Spinal cord (tissue), 10 donors: ENCODE data around the gene ABCG1. TPM values are rescaled to one million over a fixed set of nuclear protein-coding genes. Genes with fewer than 3 reads are reported as not detected.

Experiments used
- DNase-seq, 6 donors: peaks; one replicate each; pipeline versions ENCODE4 v3.0.0 to v3.0.0-alpha.2; 2013 to 2015; ENCODE audit warnings: low spot score in 6 of 6, low read depth in 4 of 6
- H3K27ac ChIP-seq: one replicate; pipeline ENCODE4 v1.5.1; 2013; ENCODE audit warnings: low read depth, low read length, control low read depth
- H3K27me3 ChIP-seq: one replicate; pipeline ENCODE4 v1.6.1; 2013; ENCODE audit warnings: low read length; ENCODE audit not compliant: control insufficient read depth, insufficient read depth
- H3K36me3 ChIP-seq: one replicate; pipeline ENCODE4 v1.6.1; 2013; ENCODE audit warnings: low read length; ENCODE audit not compliant: control insufficient read depth, insufficient read depth
- H3K4me1 ChIP-seq: one replicate; pipeline ENCODE4 v1.6.1; 2013; ENCODE audit warnings: low read length; ENCODE audit not compliant: control insufficient read depth, insufficient read depth
- H3K4me3 ChIP-seq: one replicate; pipeline ENCODE4 v1.5.1; 2013; ENCODE audit warnings: low read depth, low read length, control low read depth
- H3K9me3 ChIP-seq: one replicate; pipeline ENCODE4 v1.6.1; 2013; ENCODE audit warnings: low read length; ENCODE audit not compliant: control insufficient read depth, insufficient read depth
- WGBS: methylation state at CpG from one replicate; pipeline ENCODE4 v1.1.5; 2013; ENCODE audit warnings: missing lambda C conversion rate; ENCODE audit not compliant: insufficient coverage; 5-methylcytosine and 5-hydroxymethylcytosine counted together
- polyA plus RNA-seq, 2 donors: library from polyadenylated mRNA; unstranded; fragments of 120-200 nt; gene quantifications; one replicate each; pipeline ENCODE4 v1.2.1, GENCODE V29; 2013; ENCODE audit not compliant: insufficient read length in 2 of 2
- total RNA-seq, 2 donors: library from RNA; depleted of rRNA in 1 of 2; stranded (reverse); fragments of 120-200 nt in 1 of 2; fragments of >200 nt in 1 of 2; gene quantifications; one replicate each; pipeline versions ENCODE4 v1.2.3 to v1.2.4, GENCODE V29; 2013 to 2014
- donor health status: healthy.

The ABCG1 gene
- total and polyA plus RNA-seq, 4 donors: 16.0 to 23.4 (median 19.3) TPM

DNA sequence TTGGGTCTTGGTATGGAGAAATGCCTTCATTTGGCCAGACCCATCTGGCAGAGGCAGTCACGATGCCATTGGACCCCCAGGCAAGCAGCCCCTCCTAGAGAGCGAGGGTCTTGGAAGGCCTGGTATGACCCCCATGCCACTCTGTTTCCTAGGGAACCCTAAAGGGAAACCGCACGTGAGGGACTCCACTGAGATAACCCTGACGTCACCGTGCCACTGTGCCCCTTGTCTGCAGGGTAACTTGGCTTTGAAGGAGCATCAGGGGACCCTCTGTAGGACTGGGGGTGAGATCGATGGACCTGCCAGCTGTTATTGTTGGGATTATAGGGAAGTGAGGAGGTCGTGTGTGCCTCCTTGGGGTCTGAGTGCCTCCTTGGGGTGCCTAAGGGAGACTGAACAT lies 34.5 kb downstream of the ABCG1 start:
- no peaks in the 10 kb centered on the region for H3K9me3 ChIP-seq
- H3K4me3 ChIP-seq: no peak overlapping the region
- H3K27me3 ChIP-seq: no peaks in the 10 kb centered on the region
- no peak for DNase-seq
- H3K36me3 ChIP-seq: peaks cover 3% of the 10 kb centered on the region
- H3K27ac ChIP-seq: no peak overlapping the region
- peaks cover 70% of the 10 kb centered on the region for H3K4me1 ChIP-seq
- WGBS: 76% methylated on average over 7 of the region's 8 CpGs

DNA sequence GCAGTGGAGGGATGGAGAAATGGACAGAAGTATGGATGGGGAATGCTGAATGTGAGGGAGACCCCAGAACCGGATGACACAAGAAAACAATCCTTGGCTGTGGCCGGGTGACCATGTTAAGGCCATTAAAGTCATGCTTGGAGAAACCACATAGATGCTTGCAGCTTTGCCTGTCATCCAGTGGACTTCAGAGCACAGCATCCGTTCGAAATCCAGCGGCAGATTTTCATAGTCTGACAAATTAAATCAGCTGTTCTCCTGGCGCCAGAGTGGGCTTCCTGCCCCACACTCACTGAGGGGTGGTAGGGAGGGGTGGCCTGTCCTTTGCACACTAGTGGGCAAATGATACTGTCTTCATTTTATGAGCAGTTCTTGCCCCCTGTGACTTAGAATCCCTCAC lies 35.1 kb downstream of the ABCG1 start:
- WGBS: 51% methylated on average over 6 of the region's 6 CpGs
- Histone ChIP-seq H3K9me3 (no peaks in the 10 kb centered on the region), H3K4me1 (peaks cover 76% of the 10 kb centered on the region), H3K4me3 (no peak overlapping the region), H3K36me3 (peaks cover 3% of the 10 kb centered on the region), H3K27ac (peak overlapping the region; percentile 57), H3K27me3 (no peaks in the 10 kb centered on the region)
- peak in 1 of 6 donors; percentile 32 for DNase-seq

DNA sequence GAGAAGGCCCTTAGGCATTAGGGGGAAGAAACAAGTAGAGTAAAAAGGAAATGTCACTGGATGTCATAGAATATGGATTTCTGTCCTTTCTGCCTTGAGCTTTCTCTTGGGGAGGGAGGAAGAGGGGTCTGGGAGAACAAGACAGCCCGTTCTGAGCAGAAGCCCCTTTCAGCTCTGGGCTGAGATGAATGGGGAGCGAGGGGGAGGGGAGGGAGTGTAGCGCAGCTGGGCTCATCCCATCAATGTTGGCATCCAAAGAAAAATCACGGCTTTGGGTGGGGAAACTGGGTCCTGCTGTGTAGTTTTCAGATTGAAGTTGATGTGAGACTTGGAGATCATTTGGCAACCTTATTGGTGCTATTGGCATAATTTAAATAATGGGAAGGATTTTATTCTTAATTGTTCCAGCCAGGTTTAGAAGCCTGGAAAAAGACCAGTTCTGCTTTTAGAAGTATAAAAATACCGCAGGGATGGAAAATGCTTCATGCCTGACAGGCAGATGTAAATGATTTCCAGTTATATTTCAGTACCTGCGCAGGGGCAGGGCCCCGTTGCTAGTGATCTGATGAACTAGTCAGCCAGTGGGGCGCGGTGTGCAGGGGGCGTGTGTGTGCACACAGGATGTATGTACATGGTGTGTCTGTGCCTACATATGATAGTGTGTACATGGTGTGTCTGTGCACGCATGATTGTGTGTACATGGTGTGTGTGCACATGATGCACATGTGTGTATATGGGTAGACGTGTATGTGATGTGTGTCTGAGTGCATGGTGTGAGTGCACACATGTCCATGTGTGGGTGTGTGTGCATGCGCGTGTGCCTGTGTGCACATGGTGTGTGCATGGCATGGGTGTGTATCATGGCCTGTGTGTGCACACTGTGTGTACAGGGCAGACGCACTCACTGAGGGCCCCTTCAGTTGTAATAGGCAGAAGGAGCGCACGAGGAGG lies 36.0 kb downstream of the ABCG1 start:
- peaks cover 3% of the 10 kb centered on the region for H3K36me3 ChIP-seq
- no peak overlapping the region for H3K4me3 ChIP-seq
- H3K27me3 ChIP-seq: no peaks in the 10 kb centered on the region
- no peaks in the 10 kb centered on the region for H3K9me3 ChIP-seq
- peak in 2 of 6 donors; percentile 80 to 82 for DNase-seq
- H3K27ac ChIP-seq: peak overlapping the region; percentile 57
- 75% methylated on average over 14 of the region's 17 CpGs for WGBS
- H3K4me1 ChIP-seq: peaks cover 85% of the 10 kb centered on the region

DNA sequence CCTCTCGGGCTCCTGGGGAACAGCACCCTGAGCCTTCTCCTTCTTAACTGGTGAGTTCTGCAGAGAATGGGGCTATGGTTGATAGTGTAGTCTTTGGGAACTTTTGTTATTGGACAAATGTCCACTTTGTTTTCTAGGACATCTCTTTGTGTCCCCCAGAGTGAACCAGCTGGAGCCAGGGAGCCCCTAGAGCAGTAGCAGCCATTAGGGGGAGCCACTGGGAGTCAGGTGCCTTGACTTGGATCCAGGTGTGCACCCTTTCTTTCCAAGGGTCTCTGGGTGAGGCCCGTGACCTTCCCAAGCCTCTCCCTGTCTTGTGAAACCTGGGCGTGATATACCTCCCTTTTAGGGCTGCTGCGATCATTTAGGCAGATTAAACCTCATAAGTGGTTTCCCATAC lies 36.9 kb downstream of the ABCG1 start:
- H3K27me3 ChIP-seq: no peaks in the 10 kb centered on the region
- no peak overlapping the region for H3K4me3 ChIP-seq
- H3K9me3 ChIP-seq: no peaks in the 10 kb centered on the region
- 97% methylated on average over 3 of the region's 4 CpGs for WGBS
- no peak for DNase-seq
- H3K27ac ChIP-seq: no peak overlapping the region
- H3K4me1 ChIP-seq: peaks cover 79% of the 10 kb centered on the region
- peaks cover 3% of the 10 kb centered on the region for H3K36me3 ChIP-seq

DNA sequence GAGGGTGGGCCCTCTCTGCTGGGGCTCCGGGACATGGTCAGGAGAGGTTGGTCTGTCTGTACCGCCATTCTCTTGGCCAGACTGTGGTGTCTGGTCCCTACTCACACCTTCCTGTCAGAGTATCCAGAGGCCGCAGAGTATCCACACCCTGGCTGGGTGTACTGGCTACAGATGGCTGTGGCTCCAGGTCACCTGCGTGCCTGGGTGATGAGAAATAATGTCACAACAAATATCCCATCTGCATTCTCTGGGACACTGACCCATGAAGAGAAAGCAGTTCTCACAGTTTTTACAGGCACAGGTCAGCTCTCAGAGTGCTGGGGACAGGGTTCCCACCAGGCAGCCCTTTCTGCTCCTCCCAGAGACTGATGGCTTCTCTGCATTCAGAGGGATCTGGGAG lies 37.4 kb downstream of the ABCG1 start:
- DNase-seq: no peak
- Histone ChIP-seq H3K9me3 (no peaks in the 10 kb centered on the region), H3K36me3 (peaks cover 3% of the 10 kb centered on the region), H3K4me1 (peaks cover 80% of the 10 kb centered on the region), H3K4me3 (no peak overlapping the region), H3K27ac (no peak overlapping the region), H3K27me3 (no peaks in the 10 kb centered on the region)
- WGBS: 87% methylated on average over 4 of the region's 4 CpGs

DNA sequence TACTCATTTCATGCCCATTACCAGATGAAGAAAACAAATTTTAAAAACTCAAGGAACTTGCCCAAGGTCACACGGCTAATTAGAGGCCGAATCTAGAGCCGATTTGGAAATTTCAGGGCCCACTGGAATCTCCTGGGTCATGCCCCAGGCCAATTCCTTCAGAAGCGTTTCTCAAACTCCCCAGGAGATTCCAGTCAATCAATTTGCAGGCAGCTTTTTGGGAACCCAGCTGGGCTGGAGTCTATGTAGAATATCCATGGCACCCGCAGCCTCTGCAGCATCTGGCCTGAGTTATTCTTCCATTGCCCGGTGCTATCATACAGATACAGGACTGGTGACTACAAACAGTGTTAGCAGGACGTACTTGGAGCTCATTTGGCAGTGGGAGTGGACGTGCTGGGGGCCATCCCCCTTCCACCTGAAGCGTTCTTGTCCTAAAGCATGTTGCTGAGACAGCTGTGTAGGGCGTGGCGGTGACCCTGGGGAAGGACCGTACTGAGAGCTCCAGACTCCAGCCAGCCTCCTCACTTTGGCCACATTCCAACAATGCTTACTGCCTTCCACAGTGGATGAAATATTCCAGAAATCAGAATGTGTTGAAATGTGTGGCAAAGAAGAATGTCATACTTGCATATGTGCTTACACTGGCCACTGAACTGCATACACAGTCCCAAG lies 38.3 kb downstream of the ABCG1 start:
- no peaks in the 10 kb centered on the region for H3K9me3 ChIP-seq
- H3K4me1 ChIP-seq: peaks cover 81% of the 10 kb centered on the region
- H3K4me3 ChIP-seq: no peak overlapping the region
- no peak for DNase-seq
- H3K27ac ChIP-seq: no peak overlapping the region
- no peaks in the 10 kb centered on the region for H3K27me3 ChIP-seq
- WGBS: 83% methylated on average over 7 of the region's 12 CpGs
- H3K36me3 ChIP-seq: no peaks in the 10 kb centered on the region

DNA sequence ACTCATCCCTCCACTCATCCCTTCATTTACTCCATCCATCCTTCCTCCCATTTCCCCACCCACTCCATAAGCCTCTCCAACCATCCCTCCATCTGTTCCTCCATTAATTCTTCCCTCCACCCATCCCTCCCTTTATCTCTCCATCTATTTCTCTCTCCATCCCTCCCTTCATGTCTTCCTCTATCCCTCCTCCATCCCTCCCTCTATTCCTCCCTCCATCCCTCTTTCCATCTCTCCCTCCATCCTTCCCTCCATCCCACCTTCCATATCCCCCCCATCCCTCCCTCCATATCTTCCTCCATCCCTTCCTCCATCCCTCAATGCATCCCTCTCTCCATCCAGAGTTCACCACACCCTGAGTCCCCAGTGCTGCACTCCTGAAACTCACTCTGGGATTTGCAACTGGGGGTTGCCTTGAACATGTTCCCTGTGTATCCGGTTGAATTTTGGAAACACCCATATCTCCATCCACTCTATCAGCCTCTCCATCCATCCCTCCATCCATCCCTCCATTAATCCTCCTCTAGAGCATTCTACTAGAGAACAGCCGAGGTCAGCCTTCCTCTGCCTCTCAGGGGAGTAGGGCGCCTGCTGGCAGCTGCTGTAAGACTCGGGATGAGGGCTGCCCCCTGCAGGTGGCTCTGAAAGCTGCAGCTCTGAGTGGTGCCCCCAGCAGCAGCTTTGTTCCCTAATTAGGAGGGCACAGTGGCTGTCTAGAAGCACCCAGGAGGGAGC lies 39.4 kb downstream of the ABCG1 start:
- Histone ChIP-seq H3K4me3 (no peak overlapping the region), H3K27me3 (no peaks in the 10 kb centered on the region), H3K4me1 (peaks cover 78% of the 10 kb centered on the region), H3K9me3 (no peaks in the 10 kb centered on the region), H3K36me3 (no peaks in the 10 kb centered on the region), H3K27ac (no peak overlapping the region)
- WGBS: 19% methylated on average over 4 of the region's 4 CpGs
- peak in 1 of 6 donors; percentile 53 for DNase-seq

DNA sequence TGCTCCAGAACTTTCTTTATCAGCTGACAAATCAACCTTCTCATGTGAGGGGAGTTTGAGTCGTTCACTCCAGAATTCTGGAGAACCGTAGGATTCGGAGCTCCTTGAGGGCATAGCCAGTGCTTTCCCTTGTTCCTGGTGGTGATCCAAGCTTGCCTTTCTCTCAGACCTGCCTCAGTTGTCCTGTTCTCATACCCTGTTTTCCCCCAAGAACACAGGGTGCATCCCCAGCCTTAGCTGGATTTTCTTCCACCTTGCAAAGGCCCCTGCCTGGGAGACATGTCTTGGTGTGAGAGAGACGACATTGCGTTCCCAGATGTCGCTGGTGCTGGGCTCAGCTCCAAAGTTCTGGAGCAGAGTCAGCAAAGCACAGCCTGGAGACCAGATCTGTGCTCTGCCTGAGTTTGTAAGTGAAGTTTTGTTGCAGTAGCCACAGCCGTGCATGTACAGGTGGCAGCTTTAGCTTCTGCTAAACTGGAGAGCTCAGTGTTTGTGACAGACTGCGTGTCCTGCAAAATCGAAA lies 40.0 kb downstream of the ABCG1 start:
- DNase-seq: peak in 1 of 6 donors; percentile 42
- peaks cover 78% of the 10 kb centered on the region for H3K4me1 ChIP-seq
- no peak overlapping the region for H3K4me3 ChIP-seq
- H3K36me3 ChIP-seq: no peaks in the 10 kb centered on the region
- H3K27ac ChIP-seq: no peak overlapping the region
- WGBS: 56% methylated on average over 9 of the region's 9 CpGs
- no peaks in the 10 kb centered on the region for H3K9me3 ChIP-seq
- no peaks in the 10 kb centered on the region for H3K27me3 ChIP-seq

DNA sequence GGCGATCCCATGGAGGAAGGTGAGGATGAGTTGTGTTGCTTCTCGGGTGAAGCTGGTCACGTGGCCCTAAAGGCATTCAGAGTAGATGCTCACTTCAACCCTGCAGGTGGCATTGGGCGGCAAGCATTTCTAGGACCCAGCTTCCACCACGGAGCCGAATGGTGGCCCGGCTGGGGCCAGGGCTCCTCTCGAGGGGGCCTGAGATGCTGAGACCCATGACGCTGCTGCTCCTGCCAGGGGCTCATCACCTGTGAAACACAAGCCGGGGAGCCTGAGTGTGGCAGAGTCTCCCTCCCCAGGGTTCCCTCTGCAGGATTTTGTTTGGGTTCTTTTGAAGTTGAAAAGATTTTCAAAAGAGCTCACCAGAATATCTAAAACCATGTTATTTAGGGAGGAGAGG lies 41.2 kb downstream of the ABCG1 start:
- Histone ChIP-seq H3K9me3 (no peaks in the 10 kb centered on the region), H3K36me3 (peaks cover 3% of the 10 kb centered on the region), H3K27ac (no peak overlapping the region), H3K27me3 (no peaks in the 10 kb centered on the region), H3K4me3 (no peak overlapping the region), H3K4me1 (peaks cover 68% of the 10 kb centered on the region)
- WGBS: 91% methylated on average over 10 of the region's 10 CpGs
- DNase-seq: no peak
